ENCODE results near the gene VGLL4. TPM values are rescaled to one million over a fixed set of nuclear protein-coding genes. Genes with fewer than 3 reads are reported as not detected.
"Not testable (repeated sequence)": the region's sequence is repeated elsewhere in the genome, so short reads cannot be mapped to it uniquely, and the experiment has no call there.

VGLL4 gene
- total RNA-seq, 1 donor from 2014 or later = 141 TPM

DNA sequence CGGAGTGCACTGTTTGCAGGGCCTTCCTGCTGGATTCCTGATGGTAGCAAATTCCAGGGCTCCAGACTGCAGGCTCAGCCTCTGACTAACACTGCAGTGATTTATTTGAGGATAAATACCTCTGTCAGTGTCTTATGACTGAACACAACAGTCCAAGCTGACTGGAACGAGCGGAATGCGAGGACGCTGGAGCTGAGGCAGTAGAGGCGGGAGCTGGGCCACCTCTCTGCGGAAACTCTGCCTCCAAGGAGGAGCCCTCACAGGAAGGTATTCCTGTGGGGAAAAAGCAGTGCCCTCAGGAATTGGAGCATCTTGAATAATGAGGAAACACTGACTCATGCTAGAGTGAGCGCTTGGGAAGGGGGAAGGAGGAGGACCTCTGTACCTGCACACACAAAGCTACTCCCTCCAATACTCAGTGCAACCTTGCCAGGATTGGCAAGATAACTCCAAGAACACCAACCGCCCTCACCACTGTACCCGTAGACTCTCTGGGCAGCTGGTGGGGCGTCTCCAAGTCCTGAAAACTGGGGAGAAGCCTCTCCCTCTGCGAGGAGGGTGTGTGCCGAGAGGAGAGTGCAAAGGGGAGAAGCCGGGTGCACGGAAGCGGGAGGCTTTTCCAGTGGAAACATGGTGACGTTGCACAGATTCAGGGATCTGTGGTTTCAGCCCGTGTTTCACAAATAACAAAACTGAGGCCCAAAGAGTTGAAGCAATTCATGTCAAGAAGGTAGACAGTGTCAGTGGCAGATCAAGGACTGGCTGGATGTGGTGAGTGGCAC, 43.0 kb downstream of the VGLL4 start:
- H3K4me1 Mint-ChIP-seq (ENCODE audit: low read depth) = peaks cover 87% of the 10 kb centered on the region
- no peak for TF ChIP-seq CTCF (IDR thresholded peaks at IDR 0.05)
- H3K27ac Mint-ChIP-seq (ENCODE audit: unreplicated experiment) = peak overlapping the region; percentile 100
- no peaks in the 10 kb centered on the region for H3K9me3 Mint-ChIP-seq (ENCODE audit: low read depth)
- H3K27me3 Mint-ChIP-seq (ENCODE audit: low read depth) = no peaks in the 10 kb centered on the region
- peaks cover 23% of the 10 kb centered on the region for H3K36me3 Mint-ChIP-seq (ENCODE audit: low read depth)
- peak; percentile 96 for DNase-seq (ENCODE audit: low spot score)
- peak overlapping the region; percentile 44 for H3K4me3 Mint-ChIP-seq (ENCODE audit: unreplicated experiment)

GRCh38 chr3:11596387-11596786, 47.3 kb downstream of the VGLL4 start:
- Mint-ChIP-seq H3K27me3 (ENCODE audit: low read depth) (no peaks in the 10 kb centered on the region), H3K9me3 (ENCODE audit: low read depth) (no peaks in the 10 kb centered on the region), H3K36me3 (ENCODE audit: low read depth) (peaks cover 27% of the 10 kb centered on the region), H3K27ac (ENCODE audit: unreplicated experiment) (peak overlapping the region; percentile 18), H3K4me1 (ENCODE audit: low read depth) (peaks cover 77% of the 10 kb centered on the region), H3K4me3 (ENCODE audit: unreplicated experiment) (no peak overlapping the region)
- DNase-seq (ENCODE audit: low spot score) = no peak
- no peak for TF ChIP-seq CTCF (IDR thresholded peaks at IDR 0.05)

DNA sequence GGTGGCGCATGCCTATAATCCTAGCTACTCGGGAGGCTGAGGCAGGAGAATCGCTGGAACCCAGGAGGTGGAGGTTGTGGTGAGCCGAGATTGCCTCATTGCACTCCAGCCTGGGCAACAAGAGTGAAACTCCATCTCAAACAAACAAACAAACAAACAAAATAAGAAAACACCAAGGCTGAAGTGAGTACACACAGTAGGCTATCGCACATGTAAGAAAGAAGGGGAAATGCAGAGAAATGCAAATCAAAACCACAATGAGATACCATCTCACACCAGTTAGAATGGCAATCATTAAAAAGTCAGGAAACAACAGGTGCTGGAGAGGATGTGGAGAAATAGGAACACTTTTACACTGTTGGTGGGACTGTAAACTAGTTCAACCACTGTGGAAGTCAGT, 48.7 kb downstream of the VGLL4 start:
- DNase-seq (ENCODE audit: low spot score); H3K27me3 Mint-ChIP-seq (ENCODE audit: low read depth); H3K4me3 Mint-ChIP-seq (ENCODE audit: unreplicated experiment); H3K9me3 Mint-ChIP-seq (ENCODE audit: low read depth): not testable (repeated sequence)
- Mint-ChIP-seq H3K36me3 (ENCODE audit: low read depth) (peaks cover 20% of the 10 kb centered on the region), H3K27ac (ENCODE audit: unreplicated experiment) (peak overlapping the region; percentile 27), H3K4me1 (ENCODE audit: low read depth) (peaks cover 77% of the 10 kb centered on the region)

DNA sequence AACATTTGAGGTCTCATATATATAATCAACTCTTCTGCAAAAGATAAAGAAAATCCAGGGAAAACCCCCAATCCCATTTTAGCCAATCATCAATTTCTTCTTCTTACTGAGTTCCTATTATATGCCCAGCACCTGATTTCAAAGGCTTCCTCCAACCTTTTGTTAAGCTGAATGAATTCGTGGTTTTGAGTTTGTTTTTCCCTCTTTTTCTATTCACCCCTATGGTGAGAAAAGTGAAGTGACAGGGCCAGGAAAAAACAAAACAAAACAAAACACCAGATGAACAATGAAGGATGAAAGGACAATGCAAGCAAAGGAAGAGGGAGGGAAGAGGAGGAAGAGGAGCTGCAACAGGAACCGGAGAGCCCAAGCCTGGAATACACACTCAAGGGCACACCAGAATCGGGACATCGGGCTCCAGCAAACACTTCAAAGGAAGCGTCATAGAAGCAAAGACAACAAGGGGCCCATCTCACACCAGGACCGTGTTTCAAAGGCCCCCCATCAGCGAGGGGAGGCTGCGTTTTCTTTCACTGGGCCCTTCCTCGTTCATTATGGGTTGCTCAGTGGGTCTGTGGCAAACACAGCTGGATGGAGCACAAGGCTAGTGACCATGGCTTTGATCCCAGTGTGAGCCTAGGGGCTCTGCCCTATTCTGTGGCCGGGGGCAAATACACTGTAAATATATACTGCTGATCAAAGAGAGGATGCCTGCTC, 50.2 kb downstream of the VGLL4 start:
- no peak for DNase-seq (ENCODE audit: low spot score)
- Mint-ChIP-seq H3K36me3 (ENCODE audit: low read depth) (peaks cover 20% of the 10 kb centered on the region), H3K4me3 (ENCODE audit: unreplicated experiment) (no peak overlapping the region), H3K27ac (ENCODE audit: unreplicated experiment) (peak overlapping the region; percentile 89), H3K27me3 (ENCODE audit: low read depth) (no peaks in the 10 kb centered on the region), H3K4me1 (ENCODE audit: low read depth) (peaks cover 84% of the 10 kb centered on the region), H3K9me3 (ENCODE audit: low read depth) (no peaks in the 10 kb centered on the region)
- TF ChIP-seq CTCF (IDR thresholded peaks at IDR 0.05) = no peak

- no peak for TF ChIP-seq CTCF (IDR thresholded peaks at IDR 0.05)
- Mint-ChIP-seq H3K4me1 (ENCODE audit: low read depth) (peaks cover 84% of the 10 kb centered on the region), H3K4me3 (ENCODE audit: unreplicated experiment) (peak overlapping the region; percentile 29), H3K36me3 (ENCODE audit: low read depth) (peaks cover 26% of the 10 kb centered on the region), H3K9me3 (ENCODE audit: low read depth) (no peaks in the 10 kb centered on the region), H3K27ac (ENCODE audit: unreplicated experiment) (peak overlapping the region; percentile 89), H3K27me3 (ENCODE audit: low read depth) (no peaks in the 10 kb centered on the region)
- no peak for DNase-seq (ENCODE audit: low spot score)
Observed at GRCh38 chr3:11592445-11593298, 51.0 kb downstream of the VGLL4 start.
